Uterus (tissue), 2 donors: Measurements from ENCODE around the gene NPAS2.

Source experiments
- CTCF ChIP-seq, 4 experiments: fragments of 200-600 bp in 2 of 4; fragments of 450-650 bp in 2 of 4; sonication (generic) in 2 of 4; IDR thresholded peaks; one replicate each; pipeline ENCODE4 v1.5.1; 2016 to 2019; ENCODE audit warnings: antibody characterized with exemption in 4 of 4, mild to moderate bottlenecking in 2 of 4, moderate library complexity in 1 of 4
- POLR2A ChIP-seq, 2 donors: fragments of 450-650 bp; IDR thresholded peaks; one replicate each; pipeline ENCODE4 v1.6.1; 2016; ENCODE audit warnings: antibody characterized with exemption in 2 of 2, mild to moderate bottlenecking in 1 of 2, moderate library complexity in 1 of 2

GRCh38 chr2:100983684-100984310, 163.9 kb downstream of the NPAS2 start:
- TF ChIP-seq CTCF (IDR thresholded peaks at IDR 0.05) (no peak), POLR2A (IDR thresholded peaks at IDR 0.05) (no peak)
